GM12864 (cell line): ENCODE results near the gene P2RY14.

Experiments used
- DNase-seq: peaks from one replicate; pipeline ENCODE4 v3.0.0-alpha.2; 2011; ENCODE audit warnings: low read depth
- H3K4me3 ChIP-seq: 2 replicates; pipeline ENCODE4 v1.5.1; 2011; ENCODE audit warnings: mild to moderate bottlenecking, low read depth, low read length, control low read depth
- TF ChIP-seq, protein P1 (sequence below): IDR thresholded peaks from 2 replicates; pipeline ENCODE4 v1.5.1; 2011; ENCODE audit warnings: low read depth, mild to moderate bottlenecking, moderate library complexity, low read length, control low read depth, inconsistent platforms; ENCODE audit errors: missing control alignments

Gene P2RY14

DNA sequence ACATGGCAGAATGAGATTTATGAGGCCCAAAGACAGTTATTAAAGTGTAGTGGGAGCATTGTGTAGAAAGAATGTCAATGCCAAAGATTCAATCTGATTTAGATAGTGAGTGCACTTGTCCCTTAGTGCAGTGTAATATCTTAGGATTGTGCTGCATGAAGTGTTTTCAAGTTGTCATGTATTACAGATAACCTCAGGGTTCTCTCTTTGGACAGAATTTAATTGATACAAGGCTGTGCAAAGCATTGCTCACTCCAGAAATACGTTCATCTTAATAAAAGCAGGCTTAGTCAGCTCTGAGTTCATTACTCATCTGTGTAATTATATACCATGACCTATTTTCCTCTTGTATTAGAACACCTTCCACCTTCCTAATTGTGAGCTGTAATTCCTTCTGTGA is 59.3 kb downstream of the P2RY14 start:
- no peak overlapping the region for H3K4me3 ChIP-seq
- no peak for DNase-seq
- TF ChIP-seq, protein P1, sequence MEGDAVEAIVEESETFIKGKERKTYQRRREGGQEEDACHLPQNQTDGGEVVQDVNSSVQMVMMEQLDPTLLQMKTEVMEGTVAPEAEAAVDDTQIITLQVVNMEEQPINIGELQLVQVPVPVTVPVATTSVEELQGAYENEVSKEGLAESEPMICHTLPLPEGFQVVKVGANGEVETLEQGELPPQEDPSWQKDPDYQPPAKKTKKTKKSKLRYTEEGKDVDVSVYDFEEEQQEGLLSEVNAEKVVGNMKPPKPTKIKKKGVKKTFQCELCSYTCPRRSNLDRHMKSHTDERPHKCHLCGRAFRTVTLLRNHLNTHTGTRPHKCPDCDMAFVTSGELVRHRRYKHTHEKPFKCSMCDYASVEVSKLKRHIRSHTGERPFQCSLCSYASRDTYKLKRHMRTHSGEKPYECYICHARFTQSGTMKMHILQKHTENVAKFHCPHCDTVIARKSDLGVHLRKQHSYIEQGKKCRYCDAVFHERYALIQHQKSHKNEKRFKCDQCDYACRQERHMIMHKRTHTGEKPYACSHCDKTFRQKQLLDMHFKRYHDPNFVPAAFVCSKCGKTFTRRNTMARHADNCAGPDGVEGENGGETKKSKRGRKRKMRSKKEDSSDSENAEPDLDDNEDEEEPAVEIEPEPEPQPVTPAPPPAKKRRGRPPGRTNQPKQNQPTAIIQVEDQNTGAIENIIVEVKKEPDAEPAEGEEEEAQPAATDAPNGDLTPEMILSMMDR, result no peak

DNA sequence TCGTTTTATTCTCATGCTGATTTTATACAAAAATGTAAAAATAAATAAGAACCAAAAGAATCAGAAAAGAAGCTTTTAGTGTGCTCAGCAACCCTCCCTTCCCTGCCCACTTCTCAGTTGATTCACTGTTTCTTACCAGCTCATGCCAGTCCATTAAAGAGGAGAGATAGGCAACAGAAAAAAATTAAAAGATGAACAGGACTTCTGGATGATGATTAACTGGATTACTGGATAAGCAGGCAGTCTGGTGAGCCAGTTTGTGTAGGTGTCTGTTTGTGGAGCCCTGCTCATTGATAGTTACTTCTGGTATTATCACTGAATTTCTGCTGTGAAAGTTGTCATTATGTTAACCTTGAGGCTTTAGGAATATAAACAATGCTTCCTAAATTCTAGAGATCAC is 60.2 kb downstream of the P2RY14 start:
- TF ChIP-seq, protein P1, result no peak
- H3K4me3 ChIP-seq, result no peak overlapping the region
- no peak for DNase-seq

DNA sequence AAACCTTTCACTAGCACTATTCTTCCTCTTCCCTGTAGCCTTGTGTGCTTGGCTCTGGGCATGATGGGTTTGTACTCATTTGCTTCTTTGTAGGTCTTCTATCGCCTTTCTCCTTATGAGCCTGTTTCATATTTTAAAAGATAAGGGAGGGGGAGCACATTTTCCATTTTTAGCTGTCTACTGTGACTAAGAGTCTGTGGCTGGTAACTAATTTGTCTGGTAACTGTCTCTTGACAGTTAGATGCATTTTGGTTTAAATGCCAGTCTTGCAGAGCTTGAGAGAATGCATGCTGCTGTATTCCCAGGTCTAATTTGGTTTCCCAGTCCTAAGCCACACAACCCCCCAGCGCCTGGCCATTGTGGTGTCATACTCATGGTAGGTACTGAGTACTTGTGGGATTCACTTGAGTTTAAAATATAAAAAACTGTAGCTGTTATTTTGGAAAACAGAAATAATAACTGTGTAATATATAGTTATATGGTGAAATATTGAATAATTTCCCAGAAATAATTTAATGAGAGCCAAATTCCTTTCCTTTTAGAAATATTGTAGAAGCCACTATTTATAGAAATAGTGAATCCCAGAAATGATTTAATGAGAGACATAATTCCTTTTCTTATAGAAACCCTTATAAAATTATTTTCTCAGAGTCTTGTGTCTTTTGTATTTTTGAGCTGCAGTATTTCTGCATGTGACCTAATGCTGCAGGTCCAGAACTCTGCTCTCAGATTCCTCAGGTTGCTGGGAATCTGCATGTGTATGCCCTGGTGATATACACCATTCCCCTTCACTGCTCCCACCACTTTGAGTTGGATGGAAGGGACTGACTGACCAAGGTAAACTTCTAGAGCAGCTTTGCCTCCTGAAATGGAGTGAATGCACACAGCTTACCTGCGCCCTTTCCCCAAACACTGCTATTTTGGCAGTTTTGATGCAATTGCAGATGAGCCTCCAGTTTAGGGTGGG is 61.4 kb downstream of the P2RY14 start:
- no peak overlapping the region for H3K4me3 ChIP-seq
- TF ChIP-seq, protein P1, result no peak
- DNase-seq, result no peak

DNA sequence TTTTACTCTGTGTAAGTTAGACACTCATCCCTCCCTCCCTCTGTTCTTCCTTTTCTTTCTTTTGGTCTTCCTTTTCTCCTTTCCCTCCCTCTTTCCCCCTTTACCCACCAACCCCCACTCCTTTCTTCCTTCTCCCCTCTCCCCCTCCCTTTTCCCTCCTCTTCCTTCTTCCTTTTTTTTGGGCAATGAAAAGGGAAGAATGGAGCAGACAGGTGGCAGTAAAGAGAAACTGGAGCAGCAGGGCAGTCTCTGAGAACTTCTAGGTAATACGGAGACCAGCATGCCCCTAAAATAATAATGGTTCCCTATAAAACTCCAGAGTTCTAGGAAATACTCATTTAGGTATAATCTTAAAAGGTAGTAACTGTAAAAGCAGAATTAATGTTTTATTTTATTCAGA is 63.9 kb downstream of the P2RY14 start:
- TF ChIP-seq, protein P1, result no peak
- H3K4me3 ChIP-seq, result no peak overlapping the region
- no peak for DNase-seq

DNA sequence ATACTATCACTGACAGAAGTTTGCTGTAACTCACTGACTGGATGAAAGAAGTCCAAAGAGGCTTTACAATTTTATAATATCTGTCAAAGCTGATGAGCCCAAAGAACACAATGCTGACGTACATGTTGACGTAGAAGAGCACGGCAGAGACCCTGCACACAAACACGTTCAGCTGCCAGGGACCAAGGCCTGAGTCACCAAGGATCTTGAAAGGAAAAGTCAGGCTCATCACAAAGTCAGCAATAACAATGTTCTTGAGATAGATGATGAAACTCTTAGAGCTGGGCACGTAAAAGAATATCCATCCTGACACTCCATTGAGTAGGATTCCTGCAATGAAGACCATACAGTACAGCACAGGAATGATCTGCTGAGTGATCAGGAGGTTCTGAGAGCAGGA is 64.5 kb downstream of the P2RY14 start:
- no peak for DNase-seq

DNA sequence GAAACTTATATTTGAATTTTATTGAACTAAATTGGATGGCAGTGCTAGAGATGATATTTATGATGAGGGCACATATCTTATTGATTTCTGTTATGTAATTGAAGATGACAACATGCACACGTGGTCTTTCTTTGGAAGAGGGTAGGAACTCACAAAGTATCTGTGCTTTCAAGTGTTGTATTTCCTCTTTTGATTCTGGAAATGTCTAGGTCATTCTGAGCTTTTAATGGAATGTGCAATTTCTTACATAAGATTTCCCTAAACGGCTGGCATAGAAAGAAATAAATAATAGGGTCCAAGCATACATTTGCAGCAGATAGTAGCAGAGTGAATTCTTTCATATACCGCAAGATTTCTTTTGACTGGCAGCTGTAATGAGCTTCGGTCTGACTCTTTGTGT is 65.2 kb downstream of the P2RY14 start:
- TF ChIP-seq, protein P1, result no peak
- DNase-seq, result no peak

More for the DNA sequence above, 64.5 kb downstream of the P2RY14 start:
- TF ChIP-seq, protein P1, result no peak
- H3K4me3 ChIP-seq, result no peak overlapping the region

More for the DNA sequence above, 65.2 kb downstream of the P2RY14 start:
- no peak overlapping the region for H3K4me3 ChIP-seq
